AG10803 (cell line): Measurements from ENCODE around the gene RPS19.

Source experiments
- DNase-seq: peaks from one replicate; pipeline ENCODE4 v3.0.0; 2010; ENCODE audit warnings: low read depth
- H3K4me3 ChIP-seq: 2 replicates; pipeline ENCODE4 v1.5.1; 2011; ENCODE audit warnings: mild to moderate bottlenecking, low read length, control low read depth
- TF ChIP-seq, protein P1 (sequence below): conservative IDR thresholded peaks from 2 replicates; pipeline ENCODE4 v1.5.1; 2011; ENCODE audit warnings: mild to moderate bottlenecking, low read length, control low read depth, inconsistent platforms

Gene RPS19

DNA sequence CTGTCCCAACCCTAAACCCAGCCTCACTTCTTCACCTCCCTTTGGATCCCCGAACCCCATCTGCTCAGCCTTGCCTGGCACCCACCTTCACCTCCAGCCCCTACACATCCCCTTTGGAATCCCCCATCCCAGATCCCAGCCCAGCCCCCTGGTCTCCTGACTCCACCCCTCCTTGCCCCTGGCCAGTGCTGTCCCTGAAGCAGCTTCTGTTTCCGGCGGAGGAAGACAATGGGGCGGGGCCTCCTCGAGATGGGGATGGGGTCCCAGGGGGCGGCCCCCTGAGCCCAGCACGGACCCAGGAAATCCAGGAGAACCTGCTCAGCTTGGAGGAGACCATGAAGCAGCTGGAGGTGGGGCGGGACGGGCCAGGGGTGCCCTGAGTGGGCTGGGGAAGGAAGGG, 46.2 kb downstream of the RPS19 start:
- TF ChIP-seq, protein P1, sequence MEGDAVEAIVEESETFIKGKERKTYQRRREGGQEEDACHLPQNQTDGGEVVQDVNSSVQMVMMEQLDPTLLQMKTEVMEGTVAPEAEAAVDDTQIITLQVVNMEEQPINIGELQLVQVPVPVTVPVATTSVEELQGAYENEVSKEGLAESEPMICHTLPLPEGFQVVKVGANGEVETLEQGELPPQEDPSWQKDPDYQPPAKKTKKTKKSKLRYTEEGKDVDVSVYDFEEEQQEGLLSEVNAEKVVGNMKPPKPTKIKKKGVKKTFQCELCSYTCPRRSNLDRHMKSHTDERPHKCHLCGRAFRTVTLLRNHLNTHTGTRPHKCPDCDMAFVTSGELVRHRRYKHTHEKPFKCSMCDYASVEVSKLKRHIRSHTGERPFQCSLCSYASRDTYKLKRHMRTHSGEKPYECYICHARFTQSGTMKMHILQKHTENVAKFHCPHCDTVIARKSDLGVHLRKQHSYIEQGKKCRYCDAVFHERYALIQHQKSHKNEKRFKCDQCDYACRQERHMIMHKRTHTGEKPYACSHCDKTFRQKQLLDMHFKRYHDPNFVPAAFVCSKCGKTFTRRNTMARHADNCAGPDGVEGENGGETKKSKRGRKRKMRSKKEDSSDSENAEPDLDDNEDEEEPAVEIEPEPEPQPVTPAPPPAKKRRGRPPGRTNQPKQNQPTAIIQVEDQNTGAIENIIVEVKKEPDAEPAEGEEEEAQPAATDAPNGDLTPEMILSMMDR: no peak
- H3K4me3 ChIP-seq: no peak overlapping the region
- no peak for DNase-seq

DNA sequence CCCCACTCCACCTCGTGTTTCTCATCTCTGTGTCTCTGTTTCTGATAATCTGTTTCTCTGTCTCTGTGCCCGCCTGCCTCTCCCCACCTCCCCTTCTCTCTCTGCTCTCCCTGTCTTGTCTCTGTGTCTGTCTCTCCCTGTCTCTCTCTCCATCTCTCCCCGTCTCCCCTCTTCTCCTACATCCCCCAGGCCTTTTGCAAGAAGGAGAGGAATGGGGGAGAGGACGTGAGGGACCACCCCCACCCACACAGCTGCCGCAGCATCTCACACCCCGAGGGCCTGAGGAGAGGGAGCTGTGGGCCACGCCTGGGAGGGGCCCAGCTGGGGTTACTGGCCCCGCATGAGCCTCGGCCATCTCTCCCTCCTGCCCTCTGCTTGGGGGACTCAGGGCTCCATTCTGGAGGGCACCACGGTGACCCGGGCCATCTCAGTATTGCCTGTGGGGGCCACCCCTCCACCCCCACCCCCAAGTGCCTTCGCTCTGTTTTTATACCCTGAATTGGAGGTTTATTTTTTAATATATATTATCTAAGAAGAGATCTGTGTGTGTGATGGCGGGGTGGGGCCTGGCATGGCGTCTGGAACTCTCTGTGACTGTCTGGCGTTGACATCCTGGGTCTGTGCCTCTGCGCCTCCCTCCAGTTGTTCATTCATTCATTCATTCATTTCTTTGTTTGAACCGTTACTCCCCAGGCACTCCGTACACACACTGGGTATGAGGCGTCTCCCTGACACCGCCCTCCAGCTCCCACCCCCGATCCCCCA, 47.0 kb downstream of the RPS19 start:
- no peak for DNase-seq
- TF ChIP-seq, protein P1: no peak
- H3K4me3 ChIP-seq: no peak overlapping the region

DNA sequence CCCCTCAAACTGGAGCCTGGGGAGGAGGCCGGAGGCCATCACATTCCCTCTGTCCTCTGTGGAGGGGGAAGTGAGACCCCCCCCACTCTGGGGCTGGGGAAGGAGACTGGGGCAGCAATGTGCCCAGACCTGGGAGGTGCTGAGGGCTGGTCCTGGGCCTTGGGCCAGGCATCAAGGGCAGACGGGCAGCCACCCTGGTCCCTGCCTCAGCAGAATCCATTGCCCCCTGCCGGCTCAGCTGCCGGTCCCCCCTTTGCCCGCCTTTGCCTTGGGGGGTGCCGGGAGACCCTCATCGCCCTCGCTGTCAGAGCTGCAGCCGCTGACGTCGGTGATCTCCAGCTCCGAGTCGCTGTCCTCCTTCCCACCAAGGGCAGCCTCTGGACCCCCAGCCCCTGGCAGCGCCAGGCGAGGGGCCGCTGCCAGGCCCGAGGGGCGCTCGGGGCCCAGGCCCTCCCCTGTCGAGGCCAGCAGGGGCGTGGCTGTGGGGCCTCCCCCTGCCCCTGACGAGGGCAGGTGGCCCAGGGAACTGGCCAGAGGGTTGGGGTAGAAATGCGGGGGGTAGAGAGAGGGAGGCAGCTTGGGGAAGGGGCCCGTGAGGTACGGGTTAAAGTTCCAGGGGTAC, 48.0 kb downstream of the RPS19 start:
- TF ChIP-seq, protein P1: no peak
- DNase-seq: no peak
- H3K4me3 ChIP-seq: no peak overlapping the region

DNA sequence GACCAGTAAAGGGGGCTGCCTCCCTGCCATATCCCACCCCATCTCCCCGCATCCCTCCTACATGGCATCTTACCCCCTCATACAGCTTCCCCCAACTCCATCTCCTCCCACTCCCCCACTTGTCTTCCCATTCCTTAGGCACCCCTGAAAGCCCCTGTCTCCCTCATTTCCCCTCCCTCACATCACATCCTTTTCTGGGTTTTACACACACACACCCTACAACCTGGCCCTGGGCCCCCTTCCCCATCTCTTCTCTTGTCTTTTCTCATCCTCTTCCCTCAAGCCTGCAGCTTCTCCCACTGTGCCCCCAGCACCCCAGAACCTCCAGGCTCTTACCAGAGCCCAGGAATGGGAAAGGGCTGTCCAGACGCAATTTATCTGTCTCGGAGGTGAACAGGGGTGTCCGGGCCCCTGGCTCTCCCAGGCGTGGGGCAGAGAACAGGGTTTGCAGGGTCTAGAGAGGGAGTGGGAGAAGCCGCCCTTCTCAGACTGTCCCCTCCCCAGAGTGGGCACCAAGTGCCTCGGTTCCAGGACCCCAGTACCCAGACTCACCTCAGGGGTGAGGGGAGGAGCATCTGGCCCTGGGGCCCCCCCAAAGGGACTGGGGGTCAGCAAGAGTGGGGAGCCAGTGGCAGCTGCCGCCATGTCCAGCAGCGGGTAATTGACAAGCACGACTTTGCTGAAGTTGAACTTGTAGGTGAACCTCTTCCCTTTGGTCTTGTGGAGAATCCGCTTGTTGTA, 48.8 kb downstream of the RPS19 start:
- H3K4me3 ChIP-seq: no peak overlapping the region
- TF ChIP-seq, protein P1: no peak
- DNase-seq: no peak

DNA sequence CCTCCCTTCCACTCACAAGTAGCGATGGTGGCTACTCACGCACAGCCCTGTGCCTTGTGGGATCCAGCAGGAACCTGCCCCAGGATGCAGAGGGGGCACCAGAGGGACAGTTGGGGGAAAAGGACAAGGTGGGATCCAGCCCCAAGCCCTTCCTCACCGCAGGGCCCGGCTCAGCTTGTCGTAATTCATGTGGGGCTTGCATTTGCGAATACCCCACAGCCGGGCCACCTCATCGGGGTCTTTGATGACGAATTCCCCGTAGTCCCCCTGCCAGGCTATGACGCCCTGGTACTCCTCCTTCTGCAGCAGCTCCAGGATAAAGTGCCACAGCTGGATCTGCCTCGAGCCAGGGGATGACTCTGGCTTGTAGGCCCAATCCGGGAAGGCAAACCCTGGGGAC, 49.7 kb downstream of the RPS19 start:
- TF ChIP-seq, protein P1: no peak
- no peak overlapping the region for H3K4me3 ChIP-seq
- DNase-seq: no peak

DNA sequence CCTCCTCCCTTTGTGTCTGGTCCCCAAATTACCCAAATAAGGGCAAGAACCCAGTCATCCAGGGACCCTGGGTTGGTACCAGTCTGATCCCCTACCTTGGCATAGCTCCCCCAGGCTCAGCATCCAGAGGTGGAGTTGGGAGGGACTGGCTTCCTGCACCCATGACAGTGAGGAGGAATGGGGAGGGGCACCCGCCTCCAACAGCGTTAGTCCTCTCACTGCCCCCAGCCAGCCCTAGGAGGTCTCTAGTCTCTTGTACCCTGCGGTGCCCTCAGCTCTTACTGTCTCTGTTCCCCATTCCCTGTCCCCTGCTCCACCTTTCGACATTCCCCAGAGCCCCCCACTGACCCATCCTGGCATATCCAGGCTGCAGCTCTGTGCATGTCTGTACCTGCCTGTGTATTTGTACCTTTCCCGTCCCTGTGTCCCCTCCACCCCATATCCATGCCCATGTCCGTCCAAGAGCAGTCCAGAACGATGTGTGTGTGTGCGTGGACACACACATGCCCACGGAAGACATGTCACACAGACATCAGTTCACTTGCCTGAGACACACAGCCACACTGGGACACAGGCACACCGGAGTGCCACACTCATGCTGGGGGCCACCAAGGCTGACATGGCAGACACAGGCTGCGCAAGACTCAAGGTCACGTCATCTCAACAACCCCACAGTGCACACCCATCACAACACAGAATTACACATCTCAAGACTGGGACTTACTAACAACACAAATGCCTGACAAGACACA, 50.4 kb downstream of the RPS19 start:
- H3K4me3 ChIP-seq: no peak overlapping the region
- TF ChIP-seq, protein P1: no peak
- DNase-seq: no peak
